Stimulated activated CD8-positive, alpha-beta memory T cell treated with anti-CD3 and anti-CD28 coated beads, Interleukin-12 subunit alpha, Interleukin-12 subunit beta, amount 100 ng/mL, for 1 hour (primary cell): Measurements from ENCODE around the gene FMC1.
A peak's percentile ranks its signal among the peaks of the same experiment; 100 is the strongest.
"Not testable (repeated sequence)": the region's sequence is repeated elsewhere in the genome, so short reads cannot be mapped to it uniquely, and the experiment has no call there.

Experiments used
- DNase-seq: peaks from one replicate; pipeline ENCODE4 v3.0.0-alpha.2; 2020; ENCODE audit warnings: low read depth

The FMC1 gene, protein sequence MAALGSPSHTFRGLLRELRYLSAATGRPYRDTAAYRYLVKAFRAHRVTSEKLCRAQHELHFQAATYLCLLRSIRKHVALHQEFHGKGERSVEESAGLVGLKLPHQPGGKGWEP

DNA sequence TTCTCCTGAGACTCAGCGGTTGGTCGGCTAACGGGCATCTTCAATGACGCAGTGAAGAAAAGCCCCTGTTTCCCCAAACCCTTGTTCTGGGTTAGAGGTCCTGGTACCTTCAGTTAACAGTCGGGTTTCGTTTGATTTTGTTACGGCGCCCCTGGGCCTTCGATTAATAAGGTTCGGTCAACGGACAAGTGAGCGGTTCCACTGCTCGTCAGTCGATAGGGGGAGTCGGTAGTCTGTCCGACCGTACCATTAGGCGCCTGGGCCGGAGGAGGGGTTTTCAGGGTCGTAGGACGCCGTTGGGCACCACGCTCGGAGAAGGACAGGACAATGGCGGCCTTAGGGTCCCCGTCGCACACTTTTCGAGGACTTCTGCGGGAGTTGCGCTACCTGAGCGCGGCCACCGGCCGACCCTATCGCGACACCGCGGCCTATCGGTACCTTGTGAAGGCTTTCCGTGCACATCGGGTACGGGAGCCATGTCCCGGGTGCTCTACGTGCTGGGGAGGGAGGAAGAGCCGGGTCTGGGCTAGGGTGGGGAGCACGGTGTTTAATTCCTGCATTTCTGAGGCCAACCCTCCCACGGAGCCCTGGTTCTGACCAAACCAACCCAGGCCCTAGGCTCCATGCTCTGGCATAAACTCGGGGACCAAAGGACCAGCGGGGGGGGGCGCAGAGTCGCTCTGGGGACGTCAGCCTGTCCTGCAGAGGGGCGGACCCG, at the start of gene FMC1:
Gene FMC1, plus strand, starts transcription at position 280 of the 718 bp plus-strand sequence. Its CDS starts 48 bp downstream, at position 328.
- DNase-seq = peak; percentile 66

DNA sequence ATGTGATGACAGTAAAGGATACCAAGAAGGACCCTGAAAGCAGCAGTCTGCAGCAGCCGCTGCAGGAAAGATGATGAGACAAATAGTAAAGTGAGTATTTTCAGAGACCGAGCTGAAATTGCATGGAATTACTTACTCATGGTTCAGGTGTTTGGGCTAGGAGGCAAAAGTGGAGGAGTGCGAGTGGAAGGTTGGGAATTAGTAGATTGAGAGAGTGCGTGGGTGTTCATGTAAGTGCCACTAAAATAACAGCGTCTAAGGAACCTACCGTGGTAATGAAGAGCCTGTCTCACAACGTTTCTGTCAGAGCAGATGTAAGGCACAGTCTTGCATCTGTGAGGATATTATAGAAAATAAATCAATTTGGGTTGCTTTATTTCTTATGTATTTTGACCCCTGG, 48.3 kb upstream of the FMC1 start:
- DNase-seq = no peak

DNA sequence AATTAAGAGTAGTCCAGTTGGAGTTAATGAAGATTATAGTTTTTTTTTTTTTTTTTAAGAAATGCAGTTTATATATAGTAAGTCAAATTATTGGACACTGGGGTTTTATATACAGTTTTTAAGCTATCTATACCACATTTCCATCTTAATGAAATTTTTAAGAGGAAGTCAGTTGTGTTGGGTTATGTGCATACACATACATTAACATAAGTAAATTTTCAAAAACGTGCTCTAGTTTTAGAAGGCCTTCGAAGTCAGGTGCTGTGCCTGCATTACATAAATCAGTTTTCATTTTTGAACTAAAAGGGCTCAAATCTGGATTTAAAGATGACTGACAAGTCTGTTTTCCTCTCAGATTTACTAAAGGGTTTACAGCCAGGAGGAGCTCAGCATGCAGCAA, 47.6 kb upstream of the FMC1 start:
- DNase-seq = no peak

DNA sequence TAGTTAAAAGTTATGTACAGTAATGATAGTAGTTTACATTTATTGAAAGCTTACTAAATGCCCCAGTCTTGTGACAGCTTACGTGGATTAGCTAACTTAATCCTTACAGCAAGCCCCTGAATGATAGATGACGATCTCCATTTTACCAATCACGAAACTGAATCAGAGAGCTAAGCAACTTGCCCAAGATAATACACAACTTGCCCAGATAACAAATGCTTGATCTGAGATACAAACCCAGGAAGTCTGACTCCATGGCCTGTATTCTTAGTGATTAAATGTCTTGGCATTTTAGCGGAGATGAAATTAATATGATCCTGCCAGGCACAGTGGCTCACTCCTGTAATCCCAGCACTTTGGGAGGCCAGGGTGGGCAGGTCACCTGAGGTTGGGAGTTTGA, 46.9 kb upstream of the FMC1 start:
- no peak for DNase-seq

DNA sequence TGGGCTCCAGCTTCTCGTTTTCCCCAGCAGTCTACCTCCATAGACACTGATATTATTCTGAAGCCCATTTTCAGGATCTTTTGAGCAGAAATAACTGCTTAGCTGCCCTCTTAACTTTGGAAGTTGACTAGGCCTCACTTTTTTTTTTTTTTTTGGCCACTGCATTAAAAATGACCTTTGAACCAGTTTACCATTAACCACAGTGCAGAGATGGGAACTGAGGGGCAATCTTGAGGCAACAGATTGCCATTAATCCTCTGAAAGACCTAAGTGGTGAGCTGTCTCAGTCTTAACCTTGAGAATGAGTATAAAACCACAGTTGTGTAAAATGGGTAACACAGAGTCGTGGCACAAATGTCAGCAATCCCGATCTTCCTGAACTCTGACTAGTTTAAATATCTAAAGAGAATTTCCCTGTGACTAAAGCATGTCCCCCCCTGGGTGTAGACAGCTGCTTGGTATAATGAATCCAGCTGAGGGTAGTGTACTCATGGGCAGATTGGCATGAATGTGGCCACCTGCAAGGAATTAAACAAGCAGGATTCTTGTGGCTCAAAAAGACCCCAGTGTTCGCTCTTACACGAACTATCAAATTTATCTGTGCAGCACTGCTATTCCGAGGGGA, 46.1 kb upstream of the FMC1 start:
- DNase-seq = no peak

DNA sequence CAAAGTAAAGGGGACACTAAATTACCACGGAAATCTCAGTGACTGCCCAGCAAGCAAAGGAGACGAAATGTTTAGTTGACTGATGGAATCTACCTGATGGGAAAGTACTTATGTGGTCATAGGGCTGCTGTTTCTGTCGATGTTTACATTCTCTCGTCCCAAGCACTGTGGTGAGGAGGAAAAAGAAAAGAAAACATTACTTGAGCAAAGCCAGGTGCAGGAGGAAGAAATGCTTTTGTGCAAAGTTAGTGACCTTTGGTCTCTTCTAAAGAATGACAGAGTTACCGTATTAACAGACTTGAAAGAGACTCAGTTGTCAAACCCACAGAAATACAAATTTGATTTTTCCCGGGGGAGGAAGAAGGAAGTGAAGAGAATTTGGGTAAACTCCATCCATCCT, 43.3 kb upstream of the FMC1 start:
- DNase-seq = no peak

DNA sequence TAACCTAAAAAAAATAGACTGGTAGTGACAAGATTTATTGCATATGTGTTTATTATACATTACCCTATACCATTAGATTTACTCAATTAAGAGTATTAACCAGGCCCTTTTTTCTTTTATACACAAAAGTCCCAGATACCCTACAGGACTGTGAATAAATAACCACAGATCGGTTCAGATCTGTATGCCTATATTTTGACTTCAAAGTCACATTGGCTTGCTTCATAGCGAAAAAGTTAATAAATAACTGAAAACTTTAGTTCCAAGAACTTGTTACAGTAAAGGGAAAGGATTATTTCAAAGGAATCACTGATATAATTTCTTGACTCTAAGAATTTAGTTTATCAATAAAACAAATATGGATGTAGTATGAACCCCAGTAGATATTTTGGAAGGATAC, 41.8 kb upstream of the FMC1 start:
- DNase-seq = no peak

DNA sequence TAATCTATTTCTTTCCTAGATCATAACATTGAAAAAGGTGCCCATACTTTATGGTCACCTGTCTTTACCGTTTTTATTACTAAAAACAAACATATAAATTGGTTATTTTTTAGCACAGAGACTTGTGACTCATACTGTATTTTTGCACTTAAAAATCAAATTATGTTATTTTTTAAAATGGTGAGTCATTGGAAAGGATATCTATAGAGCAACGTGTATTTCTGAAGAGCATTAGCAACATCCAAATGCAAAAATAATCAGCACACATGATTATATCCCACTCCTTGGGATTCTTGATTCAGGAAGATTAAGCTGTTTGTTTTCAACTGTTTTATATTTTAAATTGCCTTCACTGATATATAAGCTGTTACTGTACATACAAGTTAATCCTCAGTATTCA, 40.7 kb upstream of the FMC1 start:
- no peak for DNase-seq

DNA sequence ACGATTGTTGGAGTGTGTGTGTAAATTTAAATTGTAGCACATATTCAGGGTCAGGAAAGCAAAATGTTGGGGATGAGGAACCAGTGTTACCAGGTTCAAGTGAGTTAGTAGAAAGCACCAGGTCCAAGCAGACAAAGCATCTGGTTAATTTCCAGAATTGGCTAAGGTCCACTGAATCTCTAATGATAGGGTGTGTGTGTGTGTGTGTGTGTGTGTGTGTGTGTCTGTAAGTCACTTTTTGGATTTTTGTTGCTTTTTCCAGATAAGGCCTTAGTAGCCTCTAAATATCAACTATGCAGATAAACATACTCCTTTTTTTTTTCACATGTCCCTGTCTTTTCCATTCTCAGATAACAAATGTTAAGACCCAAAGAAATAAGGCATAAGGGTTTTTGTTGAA, 36.6 kb upstream of the FMC1 start:
- no peak for DNase-seq

DNA sequence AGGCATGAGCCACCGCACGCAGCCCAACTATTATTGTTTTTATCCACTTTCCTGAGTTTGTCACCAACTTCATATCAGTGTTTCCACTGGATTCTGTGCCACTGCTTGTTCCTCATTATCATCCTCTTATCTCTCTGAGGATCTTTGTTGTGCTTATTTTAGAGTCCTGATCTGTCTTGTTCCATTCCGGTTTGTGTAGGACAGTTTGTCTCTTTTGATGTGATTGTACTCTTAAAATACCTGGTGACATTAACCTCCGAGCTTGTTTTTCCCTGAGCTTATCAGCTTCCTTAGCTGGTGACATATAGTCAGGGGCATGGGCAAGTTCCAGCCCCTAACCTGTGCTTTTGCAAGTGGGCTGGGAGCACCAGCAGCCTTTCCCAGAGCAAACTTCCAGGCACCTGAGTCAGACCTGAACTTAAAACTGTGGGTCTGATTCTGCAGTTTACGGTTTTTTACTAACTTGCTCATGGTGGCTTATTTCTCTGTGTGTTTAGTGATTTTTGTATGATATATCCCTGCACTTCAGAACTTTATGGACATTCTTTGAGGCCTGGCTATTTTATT, 23.1 kb upstream of the FMC1 start:
- no peak for DNase-seq

DNA sequence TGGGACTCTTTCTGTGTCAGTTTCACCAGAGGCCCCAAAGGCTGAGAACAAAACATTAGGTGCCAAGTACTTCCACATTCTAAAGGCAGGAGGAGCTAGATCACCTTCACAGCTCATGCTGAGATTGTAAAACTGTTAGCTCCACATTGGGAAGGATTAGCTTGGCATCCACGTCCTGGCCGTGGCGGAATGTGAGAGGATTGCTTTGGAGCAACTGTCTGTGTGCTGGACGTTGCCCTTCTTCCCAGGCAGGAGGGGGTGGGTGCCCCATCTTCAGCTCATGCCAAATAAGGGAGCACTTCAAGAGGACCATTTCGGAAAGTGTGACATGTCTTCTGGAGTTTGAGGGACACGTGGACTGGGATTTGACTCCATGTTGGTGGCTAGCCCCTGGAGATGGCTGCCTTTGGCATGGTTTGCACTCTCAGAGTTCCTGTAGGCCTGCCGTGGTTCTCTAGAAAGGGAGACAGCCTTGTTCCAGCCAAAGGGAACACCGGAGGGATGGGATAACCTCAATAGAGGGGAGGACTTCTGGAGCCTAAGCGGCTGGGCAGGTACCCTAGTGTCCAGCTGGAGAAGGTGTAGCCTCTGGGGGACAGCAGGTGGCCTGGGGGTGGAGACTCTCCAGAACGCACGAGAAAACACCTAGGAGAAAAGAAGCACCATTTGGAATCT, 19.9 kb upstream of the FMC1 start:
- no peak for DNase-seq

DNA sequence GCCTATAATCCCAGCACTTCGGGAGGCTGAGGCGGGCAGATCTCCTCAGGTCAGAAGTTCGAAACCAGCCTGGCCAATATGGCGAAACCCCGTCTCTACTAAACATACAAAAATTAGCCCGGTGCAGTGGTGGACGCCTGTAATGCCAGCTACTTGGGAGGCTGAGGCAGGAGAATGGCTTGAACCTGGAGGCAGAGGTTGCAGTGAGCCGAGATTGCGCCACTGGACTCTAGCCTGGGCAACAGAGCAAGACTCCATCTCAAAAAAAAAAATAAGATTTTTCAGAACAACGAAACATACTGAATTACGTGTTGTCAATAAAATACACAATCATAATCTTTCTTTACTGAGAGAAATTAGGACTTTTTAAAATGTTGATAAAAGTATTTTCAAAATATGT, 16.4 kb upstream of the FMC1 start:
- DNase-seq = not testable (repeated sequence)

DNA sequence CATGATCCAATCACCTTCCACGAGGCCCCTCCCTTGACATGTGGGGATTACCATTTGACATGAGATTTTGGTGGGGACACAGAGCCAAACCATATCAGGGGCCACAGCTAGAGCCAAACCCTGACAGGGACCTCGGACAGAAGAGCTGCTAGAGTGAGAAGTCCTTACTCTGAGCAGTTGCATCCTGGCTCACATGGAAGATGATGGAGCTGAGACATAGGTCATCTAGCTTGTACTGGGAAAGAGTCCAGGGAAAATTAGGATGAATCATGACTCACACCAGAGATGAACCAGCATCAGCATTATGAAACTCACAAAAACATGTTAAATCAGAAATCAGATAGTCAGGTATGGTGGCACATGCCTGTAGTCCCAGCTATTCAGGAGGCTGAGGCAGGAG, 12.8 kb upstream of the FMC1 start:
- no peak for DNase-seq

DNA sequence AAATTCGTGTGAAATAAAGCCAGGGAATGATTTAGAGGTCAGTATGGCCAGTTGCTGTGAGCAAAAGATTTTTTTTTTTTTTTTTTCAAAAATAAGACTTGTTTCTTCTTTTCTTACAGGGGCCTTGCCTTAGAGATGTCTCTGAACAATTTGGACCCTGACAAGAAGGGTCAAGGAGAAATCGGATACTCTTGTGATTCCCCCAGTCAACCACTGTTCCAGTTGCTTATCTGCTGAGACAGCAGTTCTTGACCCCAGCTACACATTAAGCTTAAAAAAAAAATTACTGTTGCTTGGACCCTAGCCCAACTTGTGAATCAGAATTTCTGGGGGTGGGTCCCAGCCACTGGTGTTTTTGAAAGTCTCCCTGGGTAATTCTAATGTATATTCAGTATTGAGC, 12.0 kb upstream of the FMC1 start:
- no peak for DNase-seq

DNA sequence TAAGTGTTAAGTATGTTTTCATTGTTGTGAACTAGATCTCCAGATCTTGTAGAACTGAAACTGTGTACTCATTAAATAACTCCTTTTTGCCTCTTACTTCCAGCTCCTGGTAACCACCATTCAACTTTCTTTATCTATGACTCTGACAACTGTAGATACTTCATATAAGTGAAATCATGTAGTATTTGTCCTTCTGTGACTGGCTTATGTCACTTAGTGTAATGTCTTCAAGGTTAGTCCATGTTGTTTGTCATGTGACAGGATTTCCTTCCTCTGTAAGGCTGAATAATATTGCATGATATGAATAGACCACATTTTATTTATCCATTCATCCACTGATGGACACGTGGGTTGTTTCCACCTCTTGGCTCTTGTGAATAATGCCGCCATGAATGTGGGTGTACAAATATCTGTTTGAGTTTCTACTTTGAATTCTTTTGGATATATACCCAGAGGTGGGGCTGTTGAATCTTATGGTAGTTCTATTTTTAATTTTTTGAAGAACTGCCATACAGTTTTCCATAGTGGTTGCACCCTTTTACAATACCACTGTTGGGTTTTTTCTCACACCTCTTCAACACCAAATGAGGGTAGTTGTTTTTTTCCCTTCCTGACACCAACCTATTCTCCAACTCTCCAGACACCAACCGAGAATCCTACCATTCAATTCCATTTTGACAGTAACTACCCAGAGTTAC, 10.7 kb upstream of the FMC1 start:
- DNase-seq = no peak

DNA sequence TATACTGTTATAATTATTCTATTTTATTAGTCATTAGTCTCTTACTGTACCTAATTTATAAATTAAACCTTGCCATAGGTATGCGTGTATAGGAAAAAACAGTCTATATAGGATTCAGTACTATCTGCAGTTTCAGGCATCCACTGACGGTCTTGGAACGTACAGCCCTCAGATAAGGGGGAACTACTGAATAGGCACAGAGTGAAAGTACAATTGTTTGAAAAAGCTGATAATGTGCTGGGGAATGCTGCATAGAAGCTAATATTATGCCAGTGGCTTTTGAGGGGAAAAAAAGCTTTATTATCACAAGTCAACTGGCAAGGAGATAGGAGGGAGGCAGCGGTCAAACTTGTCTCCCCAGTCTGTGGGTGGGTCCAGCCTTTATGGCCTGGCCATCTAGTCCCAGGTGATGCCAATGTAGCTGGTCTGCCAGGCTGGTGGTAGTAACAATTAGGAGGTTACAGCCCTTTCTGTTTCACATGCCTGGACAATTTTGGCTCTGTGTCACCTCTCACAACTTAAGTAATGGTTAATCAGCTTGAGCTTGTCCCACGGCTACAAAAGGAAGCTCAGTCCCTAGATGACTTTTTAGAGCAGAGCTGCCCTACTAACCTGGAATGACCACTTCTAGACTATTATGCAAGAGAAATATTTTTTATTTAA, 8.3 kb upstream of the FMC1 start:
- DNase-seq = no peak

DNA sequence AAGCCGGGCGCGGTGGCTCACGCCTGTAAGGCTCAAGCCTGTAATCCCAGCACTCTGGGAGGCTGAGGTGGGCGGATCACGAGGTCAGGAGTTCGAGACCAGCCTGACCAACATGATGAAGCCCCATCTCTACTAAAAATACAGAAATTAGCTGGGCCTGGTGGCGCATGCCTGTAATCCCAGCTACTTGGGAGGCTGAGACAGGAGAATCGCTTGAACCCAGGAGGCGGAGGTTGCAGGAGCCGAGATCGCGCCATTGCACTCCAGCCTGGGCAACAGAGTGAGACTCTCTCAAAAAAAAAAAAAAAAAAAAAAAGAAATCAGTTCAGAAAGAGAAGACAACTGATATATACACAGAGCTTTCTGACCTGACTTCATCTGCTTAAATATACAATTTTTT, 7.7 kb upstream of the FMC1 start:
- DNase-seq = not testable (repeated sequence)

DNA sequence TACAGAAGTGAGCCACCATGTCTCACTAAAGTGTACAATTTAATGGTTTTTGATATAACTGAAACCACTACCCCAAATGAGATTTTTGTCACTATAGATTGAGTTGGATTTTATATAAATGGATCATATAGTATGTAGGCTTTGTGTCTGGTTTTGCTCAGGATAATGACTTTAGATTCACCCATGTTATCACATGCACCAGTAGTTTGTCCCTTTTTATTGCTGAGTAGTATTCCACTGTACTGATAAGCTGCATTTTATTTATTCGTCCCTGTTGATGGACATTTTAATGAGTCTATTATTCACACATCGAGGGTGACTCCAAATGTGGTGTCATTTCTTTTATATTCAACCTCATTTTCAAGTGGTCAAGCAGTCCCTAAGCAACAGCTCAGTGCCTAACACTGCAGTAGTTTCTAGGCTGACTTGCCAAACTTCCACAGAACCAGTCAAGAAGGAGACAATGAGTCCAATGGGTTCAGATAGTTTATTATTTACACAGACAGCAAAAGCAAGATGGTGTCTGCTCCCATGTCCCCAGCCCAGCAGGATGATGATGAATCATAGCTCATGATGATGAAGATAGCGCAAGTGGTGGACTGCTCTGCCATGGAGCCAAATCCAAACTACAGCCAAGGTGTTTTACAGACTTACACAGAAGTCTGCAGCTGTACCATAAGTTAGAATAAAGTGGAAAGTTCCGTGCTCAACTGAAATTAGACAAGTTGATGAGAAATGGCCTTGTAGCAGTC, 6.6 kb upstream of the FMC1 start:
- DNase-seq = no peak

DNA sequence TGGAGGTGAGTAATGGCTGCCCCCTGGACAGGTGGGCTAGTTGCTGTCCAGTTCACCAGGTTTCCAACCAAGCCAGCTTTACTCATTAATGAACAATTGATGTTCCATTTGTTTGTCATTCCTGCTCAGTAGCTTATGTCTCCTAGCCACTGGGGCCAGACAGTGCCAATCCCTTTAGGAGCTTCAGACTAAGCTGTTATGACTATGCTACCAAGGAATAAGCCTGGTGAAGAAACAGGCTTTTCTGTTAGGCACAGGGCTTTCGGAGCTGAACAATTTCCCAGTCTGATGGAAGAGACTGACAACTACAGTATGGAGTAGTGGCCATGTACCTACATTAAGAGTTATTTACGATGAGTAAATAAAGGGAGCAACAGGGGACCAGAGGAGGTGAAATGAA, 2.1 kb upstream of the FMC1 start:
- no peak for DNase-seq

DNA sequence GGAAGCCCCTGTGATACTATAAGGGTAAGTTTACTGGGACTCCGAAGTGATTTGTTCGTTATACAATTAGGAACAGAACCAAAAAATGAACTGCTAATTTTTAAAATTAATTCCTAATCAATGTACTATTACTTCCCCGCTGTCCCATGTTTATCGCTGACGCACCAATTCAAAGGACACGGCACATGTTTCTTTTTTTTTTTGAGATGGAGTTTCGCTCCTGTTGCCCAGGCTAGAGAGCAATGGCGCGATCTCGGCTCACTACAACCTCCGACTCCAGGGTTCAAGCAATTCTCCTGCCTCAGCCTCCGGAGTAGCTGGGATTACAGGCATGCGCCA, 1.5 kb upstream of the FMC1 start:
- DNase-seq = no peak
